Activated CD8-positive, alpha-beta memory T cell treated with anti-CD3 and anti-CD28 coated beads for 36 hours (primary cell): ENCODE measurements around the gene EBF3. TPM values are rescaled to one million over a fixed set of nuclear protein-coding genes. Genes with fewer than 3 reads are reported as not detected.

ENCODE experiments used
- CTCF ChIA-PET: fragments of 350-600 bp; sonication (Branson Sonifier 250); formaldehyde crosslinking; loops from one replicate; lab custom pipeline; 2021; ENCODE audit warnings: antibody characterized with exemption; lab: Charles Lee
- POLR2A ChIA-PET: fragments of 350-600 bp; sonication (Branson Sonifier 250); formaldehyde crosslinking; loops from one replicate; lab custom pipeline; 2021; ENCODE audit warnings: antibody characterized with exemption; lab: Charles Lee
- total RNA-seq, 2 experiments: library from RNA; stranded (reverse); gene quantifications; one replicate each; pipeline ENCODE4 v1.2.3, GENCODE V29; 2021

Gene EBF3
- total RNA-seq, 2 experiments from 2014 or later, result not detected

- POLR2A ChIA-PET, result no interaction called here
- CTCF ChIA-PET, result no interaction called here
Observed at GRCh38 chr10:129918401-129918800, 45.7 kb downstream of the EBF3 start.

DNA sequence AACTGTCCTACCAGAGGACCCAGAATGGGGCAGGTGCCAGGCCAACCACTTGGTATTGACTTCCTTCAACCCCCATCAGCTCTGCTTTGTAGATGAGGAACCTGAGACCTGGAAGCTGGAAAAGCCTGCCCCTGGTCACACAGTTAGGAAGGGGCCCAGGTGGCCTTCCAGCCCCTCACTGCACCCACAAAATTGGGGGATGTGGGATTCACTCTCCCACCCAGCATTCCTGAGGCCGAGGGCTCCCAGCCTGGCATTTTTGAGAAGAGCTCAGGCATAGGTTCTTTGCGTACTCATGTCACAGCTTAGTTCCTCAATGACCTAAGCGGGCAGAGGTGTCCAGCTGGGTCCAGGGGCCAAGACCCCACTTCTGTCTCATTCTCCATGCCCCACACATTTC lies 46.1 kb downstream of the EBF3 start:
- CTCF ChIA-PET, result no interaction called here
- POLR2A ChIA-PET, result no interaction called here

DNA sequence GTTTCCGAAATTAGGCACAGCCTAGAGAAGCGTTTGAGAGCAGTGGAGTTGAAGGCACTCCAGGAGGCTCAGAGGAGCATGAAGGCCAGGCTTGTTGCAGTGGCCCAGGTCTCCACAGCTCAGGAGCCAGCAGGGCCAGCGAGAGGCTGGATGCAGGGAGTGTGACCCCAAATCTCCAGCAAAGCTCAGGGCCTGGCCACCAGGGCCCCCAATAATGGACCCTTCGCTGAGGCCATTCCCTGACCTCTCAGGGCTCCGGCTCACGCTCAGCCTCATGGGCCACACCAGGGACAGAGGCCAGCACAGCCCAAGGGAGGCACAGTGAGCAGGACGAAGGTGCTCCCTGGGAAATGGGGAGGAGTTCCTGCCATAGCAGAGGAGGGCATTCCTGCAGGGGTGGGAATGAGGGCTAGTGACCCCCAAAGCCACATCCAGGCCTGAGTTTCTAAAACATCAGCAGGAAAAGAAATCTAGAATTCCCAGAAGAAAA lies 47.5 kb downstream of the EBF3 start:
- ChIA-PET CTCF (no interaction called here), POLR2A (no interaction called here)

DNA sequence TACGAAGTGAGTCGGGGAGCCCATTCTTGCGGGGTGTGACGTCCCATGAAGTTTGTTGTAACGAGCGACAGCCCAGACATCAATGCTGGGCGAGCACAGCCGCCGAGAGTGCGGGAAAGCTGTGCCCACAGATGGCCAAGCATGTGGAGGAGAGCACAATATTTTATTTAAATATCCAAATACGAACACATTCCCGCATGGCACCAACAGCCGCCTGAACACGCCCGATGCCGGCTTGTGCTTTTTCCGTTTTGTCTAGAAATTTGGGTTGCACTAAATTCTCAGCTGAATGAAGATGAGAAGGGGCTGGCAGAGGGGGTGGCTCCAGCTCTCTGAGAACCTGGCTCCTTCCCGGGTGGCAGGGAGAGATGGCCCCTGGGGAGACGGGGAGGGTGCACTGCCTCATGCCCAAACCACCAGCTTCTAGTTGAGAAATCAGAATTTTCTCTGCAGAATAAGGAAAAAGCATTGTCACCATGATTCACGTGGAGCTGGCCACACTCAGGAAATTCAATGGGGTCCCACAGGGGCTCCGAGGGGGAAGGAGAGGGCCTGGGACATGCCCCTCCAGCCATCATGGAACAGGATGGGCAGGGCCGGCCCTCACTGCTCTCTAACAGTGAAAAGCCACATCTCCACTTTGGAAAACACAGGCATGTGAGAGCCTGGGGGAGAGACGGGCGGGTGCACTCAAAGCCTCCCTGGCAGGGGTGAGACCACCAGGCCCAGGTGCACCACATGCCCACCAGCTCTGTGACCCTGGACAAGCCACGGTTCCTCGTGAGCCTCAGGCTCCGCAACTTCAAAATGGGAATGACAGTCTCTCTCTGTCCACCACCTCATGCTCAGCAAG lies 48.3 kb downstream of the EBF3 start:
- ChIA-PET POLR2A (no interaction called here), CTCF (no interaction called here)

DNA sequence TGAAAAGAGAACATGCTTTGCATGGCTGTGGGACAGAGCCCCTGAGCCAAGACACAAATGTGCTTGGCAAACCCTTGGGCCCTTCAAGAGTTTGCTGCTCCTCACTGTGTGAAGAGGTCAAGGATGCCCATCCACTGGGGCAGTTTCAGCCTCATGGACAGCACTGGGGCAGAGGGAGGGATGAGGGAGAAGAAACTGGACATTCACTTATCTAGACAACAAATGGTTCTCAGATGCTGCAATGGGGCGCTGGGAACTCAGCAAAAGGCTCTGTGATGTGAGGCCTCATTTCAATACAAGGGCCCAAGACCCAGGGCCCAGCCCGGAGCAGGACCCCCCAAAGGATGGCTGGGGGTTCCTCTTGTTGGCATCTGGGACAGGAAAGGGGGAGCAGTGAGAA lies 49.1 kb downstream of the EBF3 start:
- CTCF ChIA-PET, result no interaction called here
- POLR2A ChIA-PET, result no interaction called here

DNA sequence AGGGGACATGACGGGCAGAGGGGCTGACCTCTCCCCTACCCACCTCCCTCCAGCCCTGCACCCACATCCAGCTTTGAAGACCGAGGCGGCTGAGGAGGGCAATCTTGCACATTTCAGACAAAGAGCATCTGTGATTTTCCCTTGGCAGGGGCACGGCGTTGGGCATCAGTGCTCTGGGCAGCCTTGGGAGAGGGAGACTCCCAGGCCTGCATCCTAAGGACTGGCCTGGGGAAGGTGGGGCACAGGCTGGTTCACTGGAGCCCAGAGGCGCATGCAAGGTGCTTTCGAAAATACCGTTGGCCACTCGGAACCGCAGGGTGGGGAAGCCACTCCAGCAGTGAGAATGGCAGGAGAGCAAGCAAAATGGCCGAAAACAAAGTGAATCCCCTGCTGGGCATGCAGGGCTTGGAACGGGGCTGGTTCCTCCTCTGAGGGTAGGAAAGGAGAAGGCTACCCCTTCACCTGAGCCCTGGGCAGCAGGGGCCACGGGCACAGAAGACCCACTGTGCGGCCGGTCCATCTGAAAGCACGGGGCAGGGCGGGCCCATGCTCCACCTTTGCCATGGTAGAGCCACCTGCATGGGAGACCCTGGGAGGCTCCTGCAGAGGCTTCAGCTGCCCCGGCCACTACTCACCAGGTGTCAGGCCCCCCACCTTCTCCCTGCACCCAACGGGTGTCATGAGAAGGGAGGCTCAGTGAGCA lies 49.8 kb downstream of the EBF3 start:
- CTCF ChIA-PET, result no interaction called here
- POLR2A ChIA-PET, result no interaction called here

GRCh38 chr10:129912986-129913695 lies 50.9 kb downstream of the EBF3 start:
- CTCF ChIA-PET, result no interaction called here
- POLR2A ChIA-PET, result no interaction called here

DNA sequence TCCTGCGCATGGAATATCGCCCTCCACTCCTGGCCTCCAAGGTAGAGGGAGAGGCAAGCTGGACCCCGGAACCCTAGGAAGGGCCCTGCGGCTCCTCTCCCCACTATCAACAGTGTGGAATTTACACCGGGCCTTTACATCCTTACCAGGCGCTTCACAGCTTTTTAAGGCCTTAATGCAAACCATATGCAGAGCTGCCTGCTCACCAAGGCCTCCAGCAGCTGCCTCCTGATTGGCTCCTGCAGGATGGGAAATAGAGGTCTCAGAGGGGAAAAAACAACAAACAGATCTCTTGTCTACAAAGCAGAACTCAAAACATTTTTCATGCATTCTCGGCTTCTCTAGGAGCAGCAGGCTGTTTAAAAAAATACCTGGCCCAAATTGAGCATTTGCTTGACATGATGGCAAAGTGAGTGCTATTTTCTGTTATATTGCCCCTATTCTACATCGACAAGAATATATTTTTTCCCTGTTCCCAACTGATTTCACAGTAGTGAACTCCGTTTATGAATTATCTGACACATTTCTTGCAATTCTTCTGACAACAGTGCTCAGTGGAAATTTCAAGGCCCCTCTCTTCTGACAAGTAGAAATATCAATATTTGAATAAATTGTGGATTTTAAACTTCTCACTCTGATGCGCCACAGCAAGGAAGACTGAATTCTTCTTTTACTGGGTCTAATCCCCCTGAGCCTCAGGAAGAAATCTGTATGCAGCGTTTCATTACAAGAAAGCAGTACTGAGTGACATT lies 51.7 kb downstream of the EBF3 start:
- CTCF ChIA-PET, result no interaction called here
- POLR2A ChIA-PET, result no interaction called here

DNA sequence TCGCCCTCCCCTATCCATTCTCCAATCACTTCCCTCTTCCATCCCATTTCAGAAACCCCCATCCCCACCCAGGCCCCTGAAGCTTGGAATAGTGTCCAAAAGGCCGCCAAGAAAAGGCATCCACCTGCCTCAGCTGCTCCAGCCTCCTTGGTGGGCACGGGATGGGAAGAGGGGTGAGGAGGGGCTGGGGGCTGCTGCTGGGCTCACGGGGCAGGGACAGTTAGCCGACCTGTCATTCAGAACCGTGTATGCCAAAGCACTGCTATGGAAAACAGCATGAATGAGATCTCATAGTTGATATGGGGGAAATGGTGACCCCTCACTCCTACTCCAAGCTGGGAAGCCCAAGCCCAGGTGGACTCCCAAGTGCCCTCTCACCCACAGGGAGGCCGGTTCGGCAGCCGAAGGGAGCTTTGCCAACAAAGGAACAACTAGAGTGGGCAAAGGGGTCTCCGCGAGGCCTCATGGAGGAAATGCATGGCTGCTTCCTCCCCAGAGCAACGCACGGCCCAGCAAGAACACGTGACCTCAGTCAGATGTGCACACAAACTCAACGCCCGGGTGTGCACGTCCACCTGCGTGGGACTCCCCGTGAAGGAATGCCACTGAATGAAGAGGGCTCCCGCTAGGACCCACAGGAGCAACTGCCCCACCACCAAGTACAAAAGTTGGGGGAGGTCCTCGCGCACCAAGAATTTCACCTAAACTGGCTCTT lies 52.5 kb downstream of the EBF3 start:
- ChIA-PET POLR2A (no interaction called here), CTCF (no interaction called here)

- CTCF ChIA-PET, result interaction anchor here (0.5 kb wide), 1 partner anchor 505 kb away, joined by 3 read pairs; no protein-coding TSS in a partner anchor
- POLR2A ChIA-PET, result no interaction called here
Observed at GRCh38 chr10:129910861-129911260, 53.2 kb downstream of the EBF3 start.

DNA sequence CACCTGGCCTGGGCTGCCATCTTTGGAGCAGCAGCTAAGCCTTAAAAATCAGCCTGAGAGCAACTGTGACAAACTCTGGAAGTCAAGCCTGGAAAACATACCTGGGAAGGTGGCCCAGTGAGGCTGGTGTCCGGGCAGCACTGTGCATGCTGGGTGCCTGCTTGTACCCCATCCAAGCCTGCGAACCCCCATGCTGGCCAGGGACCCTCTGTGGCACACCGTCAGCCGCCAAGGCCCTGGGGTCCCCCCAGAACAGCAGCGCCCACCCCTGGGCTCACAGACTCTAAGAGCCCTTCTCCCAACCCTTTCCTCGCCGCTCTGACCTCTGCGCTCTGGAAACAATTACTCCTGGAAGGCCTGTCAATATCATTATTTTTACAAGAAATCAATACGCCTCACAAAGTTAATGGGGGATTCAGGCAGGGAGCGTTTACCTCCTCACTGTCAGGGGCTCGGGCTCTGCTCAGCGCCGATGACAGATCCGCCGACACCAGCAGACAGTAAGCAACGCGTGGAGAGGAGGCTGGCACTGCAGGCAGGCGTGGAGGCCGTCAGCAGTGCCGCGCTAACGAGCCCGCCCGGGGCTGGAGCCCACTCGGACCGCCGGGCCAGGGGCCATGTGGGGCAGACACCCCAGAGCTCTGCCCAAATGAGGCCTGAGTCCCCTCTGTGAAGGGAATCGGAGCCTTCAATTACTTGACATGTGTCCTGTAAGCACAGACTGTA lies 54.4 kb downstream of the EBF3 start:
- ChIA-PET CTCF (no interaction called here), POLR2A (no interaction called here)

- ChIA-PET POLR2A (no interaction called here), CTCF (no interaction called here)
Observed at GRCh38 chr10:129909080-129909479, 55.0 kb downstream of the EBF3 start.

DNA sequence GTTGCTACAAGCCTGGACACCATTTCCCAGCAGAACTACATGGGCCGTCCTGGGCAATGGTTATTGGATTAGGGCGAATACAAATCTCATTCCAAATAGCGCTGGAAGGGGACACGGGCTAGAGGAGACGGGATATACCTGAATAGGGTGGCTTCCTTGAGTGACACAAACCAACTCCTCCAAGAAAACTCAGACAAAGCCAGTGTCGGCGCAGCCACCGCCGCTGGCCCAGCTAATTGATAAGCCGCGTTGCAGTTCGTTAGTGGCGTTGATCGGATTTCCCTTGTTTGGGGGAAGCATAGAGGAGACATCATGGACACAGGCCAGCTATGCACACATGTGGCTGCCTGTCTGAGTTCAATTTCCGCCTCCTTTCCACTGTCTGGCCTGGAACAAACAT lies 55.7 kb downstream of the EBF3 start:
- POLR2A ChIA-PET, result no interaction called here
- CTCF ChIA-PET, result no interaction called here

DNA sequence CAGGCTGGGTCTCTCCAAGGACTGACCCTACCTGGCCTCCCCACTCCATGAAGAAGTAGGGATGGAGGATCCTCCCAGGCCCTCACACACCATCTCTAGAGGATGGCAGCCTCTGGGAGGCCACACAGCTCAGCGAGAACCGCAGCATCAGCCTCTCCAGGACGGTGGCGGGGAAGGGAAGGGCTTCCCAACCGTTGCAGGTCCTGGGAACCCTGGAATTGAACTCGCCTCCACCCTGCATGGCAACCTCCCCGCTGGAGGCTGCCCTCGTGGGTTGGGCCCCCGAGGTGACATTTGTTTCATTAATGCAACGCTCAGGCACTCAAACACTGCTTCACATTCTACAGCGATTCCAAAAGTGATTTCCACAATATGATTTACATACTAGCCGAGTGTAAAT lies 58.5 kb downstream of the EBF3 start:
- ChIA-PET CTCF (no interaction called here), POLR2A (no interaction called here)

DNA sequence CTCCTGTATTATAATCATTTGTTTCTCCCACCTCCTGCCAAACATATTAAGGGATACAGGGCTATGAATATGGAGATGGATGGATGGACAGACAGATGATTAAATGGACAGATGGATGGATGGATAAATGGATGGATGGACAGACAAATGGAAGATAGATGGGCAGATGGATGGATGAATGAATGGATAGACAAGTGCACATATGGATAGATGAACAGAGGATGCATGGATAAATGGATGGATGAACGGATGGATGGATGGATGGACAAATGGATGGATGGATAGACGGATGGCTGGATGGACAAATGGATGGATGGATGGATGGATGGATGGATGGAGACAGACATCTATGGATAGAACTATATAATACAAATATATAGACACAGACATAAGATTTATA lies 59.8 kb downstream of the EBF3 start:
- ChIA-PET POLR2A (no interaction called here), CTCF (no interaction called here)

DNA sequence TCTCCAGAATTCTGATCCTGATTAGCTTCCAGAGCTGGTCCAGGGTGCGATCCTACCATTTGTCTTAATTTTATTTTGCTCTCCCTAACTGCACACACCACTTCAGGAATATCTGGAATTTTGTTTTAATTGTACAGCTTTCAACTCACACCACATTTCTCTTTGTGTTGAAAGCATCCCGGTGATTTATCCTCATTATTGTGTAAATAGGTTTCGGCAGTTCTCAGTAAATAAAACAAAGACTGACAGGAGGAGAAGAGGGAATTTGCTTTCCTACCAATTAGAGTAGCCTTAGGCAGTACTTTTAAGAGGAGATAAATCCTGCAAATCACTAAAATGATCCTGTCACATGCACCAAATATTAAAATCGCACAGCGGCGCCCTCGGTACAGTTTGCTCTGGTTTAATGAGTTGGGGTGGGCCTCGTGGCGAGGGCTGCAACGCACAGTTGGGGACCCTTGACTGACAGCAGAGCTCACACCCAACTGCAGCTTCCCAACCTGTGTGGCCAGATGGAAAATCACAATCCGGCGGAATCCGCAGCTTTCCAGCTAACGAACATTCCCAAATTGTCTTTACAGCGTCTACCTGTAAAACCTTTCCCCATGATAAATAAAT lies 62.6 kb downstream of the EBF3 start:
- ChIA-PET POLR2A (no interaction called here), CTCF (no interaction called here)

DNA sequence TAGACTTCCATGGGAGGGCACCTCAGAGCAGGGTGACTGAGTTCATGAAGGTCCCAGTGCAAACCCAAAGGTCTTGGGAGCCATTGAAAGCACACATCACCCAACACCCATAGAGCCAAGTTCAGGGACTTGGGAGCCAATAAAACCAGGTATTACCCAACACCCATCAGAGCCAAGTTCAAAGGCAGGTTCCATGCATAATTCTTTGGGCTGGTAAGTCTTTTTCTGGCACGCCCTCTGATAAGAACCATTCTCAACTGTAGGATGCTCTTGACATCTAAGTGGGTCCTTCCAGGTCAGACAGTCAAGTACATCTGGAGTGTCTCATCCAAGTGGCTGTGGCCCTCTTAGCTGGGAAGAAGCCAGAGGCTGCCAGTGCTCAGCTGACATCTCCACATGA lies 63.2 kb downstream of the EBF3 start:
- ChIA-PET CTCF (no interaction called here), POLR2A (no interaction called here)
